ENCODE results near the gene RGS12. TPM values are rescaled to one million over a fixed set of nuclear protein-coding genes. Genes with fewer than 3 reads are reported as not detected.
"Not testable (repeated sequence)": the region's sequence is repeated elsewhere in the genome, so short reads cannot be mapped to it uniquely, and the experiment has no call there.

Gene RGS12
- total and polyA plus RNA-seq, 2 donors (not counting 1 experiment from before 2014, with no cell fraction given) = 3.5 to 13.9 TPM

- TF ChIP-seq CTCF (IDR thresholded peaks at IDR 0.05) (no peak), EZH2 (IDR thresholded peaks at IDR 0.05; ENCODE audit: borderline replicate concordance, insufficient read depth, low read depth, low read length, poor library complexity, severe bottlenecking) (no peak)
- intact Hi-C loops (cut with micrococcal nuclease) = loop anchor here (5.0 kb wide), 1 partner anchor 182 kb away; no protein-coding TSS in a partner anchor
- POLR2A ChIA-PET = no interaction called here
- no peak overlapping the region for H3K4me3 Mint-ChIP-seq
- H4K20me1 ChIP-seq (ENCODE audit: control insufficient read depth, insufficient read depth, low read length, poor library complexity, severe bottlenecking) = no peaks in the 10 kb centered on the region
- H3K4me3 ChIP-seq (ENCODE audit: control extremely low read depth in 1 of 5, extremely low read depth in 1 of 5, insufficient read depth in 1 of 5, low read depth in 2 of 5, low read length in 4 of 5) = no peak overlapping the region
- H3K4me1 ChIP-seq (ENCODE audit: control insufficient read depth in 2 of 2, insufficient read depth in 2 of 2, low read length in 2 of 2) = peaks cover 27 to 28% of the 10 kb centered on the region in 2 donors
- H3K27ac ChIP-seq (ENCODE audit: low read length in 2 of 2) = no peak overlapping the region
- CTCF ChIA-PET = no interaction called here
- no peak overlapping the region for H3K9ac ChIP-seq (ENCODE audit: low read length)
- ATAC-seq (ENCODE audit: low read depth) (no peak), DNase-seq (no peak)
- no peak overlapping the region for H2AFZ ChIP-seq (ENCODE audit: insufficient read depth, low read depth, low read length, poor library complexity, severe bottlenecking)
- H3K9me3 ChIP-seq (ENCODE audit: control extremely low read depth in 1 of 3, control insufficient read depth in 2 of 3, insufficient read depth in 1 of 3, low read length in 2 of 3) = peaks cover 0 to 3% (median 0%) of the 10 kb centered on the region in 3 donors
- no peaks in the 10 kb centered on the region for H3K36me3 ChIP-seq (replicated peaks in 1 of 2; ENCODE audit: control extremely low read depth in 1 of 2, control insufficient read depth in 1 of 2, extremely low read depth in 1 of 2, insufficient read depth in 2 of 2, low read length in 1 of 2)
- peaks cover 35% of the 10 kb centered on the region for H3K4me1 Mint-ChIP-seq
- no peaks in the 10 kb centered on the region for H3K79me2 ChIP-seq (ENCODE audit: control insufficient read depth, insufficient read depth, low read length)
- WGBS (ENCODE audit: insufficient coverage) = 95% methylated on average over 18 of the region's 19 CpGs
- H3K27ac Mint-ChIP-seq = no peak overlapping the region
- no peaks in the 10 kb centered on the region for H3K9me3 Mint-ChIP-seq (ENCODE audit: insufficient read depth)
- H3K27me3 Mint-ChIP-seq = no peaks in the 10 kb centered on the region
- H3K27me3 ChIP-seq (replicated peaks in 1 of 4; ENCODE audit: control extremely low read depth in 1 of 4, control insufficient read depth in 3 of 4, insufficient read depth in 4 of 4, low read length in 3 of 4) = no peaks in the 10 kb centered on the region
- no peak overlapping the region for H3K4me2 ChIP-seq (replicated peaks; ENCODE audit: low read depth, low read length, poor library complexity, severe bottlenecking)
These were observed 7.3 kb downstream of the RGS12 start for GRCh38 chr4:3299976-3300671.

- H3K4me3 Mint-ChIP-seq; H3K27ac Mint-ChIP-seq; H3K36me3 ChIP-seq (replicated peaks in 1 of 2; ENCODE audit: control extremely low read depth in 1 of 2, control insufficient read depth in 1 of 2, extremely low read depth in 1 of 2, insufficient read depth in 2 of 2, low read length in 1 of 2); H3K27ac ChIP-seq (ENCODE audit: low read length in 2 of 2); DNase-seq; H3K27me3 Mint-ChIP-seq; H3K79me2 ChIP-seq (ENCODE audit: control insufficient read depth, insufficient read depth, low read length); H3K4me3 ChIP-seq (ENCODE audit: control extremely low read depth in 1 of 5, extremely low read depth in 1 of 5, insufficient read depth in 1 of 5, low read depth in 2 of 5, low read length in 4 of 5); H3K9me3 Mint-ChIP-seq (ENCODE audit: insufficient read depth); H3K27me3 ChIP-seq (replicated peaks in 1 of 4; ENCODE audit: control extremely low read depth in 1 of 4, control insufficient read depth in 3 of 4, insufficient read depth in 4 of 4, low read length in 3 of 4); H3K9me3 ChIP-seq (ENCODE audit: control extremely low read depth in 1 of 3, control insufficient read depth in 2 of 3, insufficient read depth in 1 of 3, low read length in 2 of 3); H3K9ac ChIP-seq (ENCODE audit: low read length); H3K4me2 ChIP-seq (replicated peaks; ENCODE audit: low read depth, low read length, poor library complexity, severe bottlenecking); ATAC-seq (ENCODE audit: low read depth); POLR2A ChIA-PET; CTCF ChIA-PET; H2AFZ ChIP-seq (ENCODE audit: insufficient read depth, low read depth, low read length, poor library complexity, severe bottlenecking); H4K20me1 ChIP-seq (ENCODE audit: control insufficient read depth, insufficient read depth, low read length, poor library complexity, severe bottlenecking): not testable (repeated sequence)
- H3K4me1 ChIP-seq (ENCODE audit: control insufficient read depth in 2 of 2, insufficient read depth in 2 of 2, low read length in 2 of 2) = peaks cover 27 to 36% of the 10 kb centered on the region in 2 donors
- 93% methylated on average over 15 of the region's 15 CpGs for WGBS (ENCODE audit: insufficient coverage)
- peaks cover 43% of the 10 kb centered on the region for H3K4me1 Mint-ChIP-seq
- intact Hi-C loops (cut with micrococcal nuclease) = loop anchor here (5.0 kb wide), 1 partner anchor 181 kb away; no protein-coding TSS in a partner anchor
These were observed 8.1 kb downstream of the RGS12 start for GRCh38 chr4:3300882-3301281.

All from B cell (primary cell).